Measurements from ENCODE around the gene CYP27B1. TPM values are rescaled to one million over a fixed set of nuclear protein-coding genes. Genes with fewer than 3 reads are reported as not detected.

Gene CYP27B1
- total RNA-seq, 3 donors from 2014 or later, result 0.33 to 2.2 (median 0.48) TPM

GRCh38 chr12:57771236-57771872 lies 4.5 kb upstream of the CYP27B1 start:
- Histone ChIP-seq H3K27ac (peak overlapping the region; percentile 94 to 96), H3K27me3 (no peaks in the 10 kb centered on the region), H3K9me3 (no peaks in the 10 kb centered on the region), H3K4me1 (peaks cover 4 to 5% of the 10 kb centered on the region in 2 donors), H3K36me3 (no peaks in the 10 kb centered on the region), H3K4me3 (peak overlapping the region; percentile 71 to 88 (median 85))
- DNase-seq (ENCODE audit: low spot score in 2 of 2), result peak; percentile 81 to 83
- intact Hi-C loops (cut with DNase I; ENCODE audit: low total_unique reads), result no loop called here
- no peak for TF ChIP-seq CTCF (IDR thresholded peaks at IDR 0.05)
- TF ChIP-seq POLR2A (IDR thresholded peaks at IDR 0.05), result no peak
- TF ChIP-seq POLR2AphosphoS5 (IDR thresholded peaks at IDR 0.05), result no peak

GRCh38 chr12:57770734-57771133 lies 3.9 kb upstream of the CYP27B1 start:
- peaks cover 0 to 4% of the 10 kb centered on the region in 2 donors for H3K27me3 ChIP-seq
- TF ChIP-seq POLR2AphosphoS5 (IDR thresholded peaks at IDR 0.05) (no peak), POLR2A (IDR thresholded peaks at IDR 0.05) (no peak), CTCF (IDR thresholded peaks at IDR 0.05) (no peak)
- DNase-seq (ENCODE audit: low spot score in 2 of 2), result no peak
- H3K4me1 ChIP-seq, result peaks cover 4 to 8% of the 10 kb centered on the region in 2 donors
- peak overlapping the region in 1 of 2 donors; percentile 94 for H3K27ac ChIP-seq
- H3K9me3 ChIP-seq, result no peaks in the 10 kb centered on the region
- H3K4me3 ChIP-seq, result no peak overlapping the region
- intact Hi-C loops (cut with DNase I; ENCODE audit: low total_unique reads), result no loop called here
- no peaks in the 10 kb centered on the region for H3K36me3 ChIP-seq

GRCh38 chr12:57769594-57769993 lies 2.7 kb upstream of the CYP27B1 start:
- TF ChIP-seq POLR2AphosphoS5 (IDR thresholded peaks at IDR 0.05) (no peak), POLR2A (IDR thresholded peaks at IDR 0.05) (no peak), CTCF (IDR thresholded peaks at IDR 0.05) (no peak)
- H3K27ac ChIP-seq, result no peak overlapping the region
- intact Hi-C loops (cut with DNase I; ENCODE audit: low total_unique reads), result no loop called here
- no peak for DNase-seq (ENCODE audit: low spot score in 2 of 2)
- peaks cover 0 to 15% of the 10 kb centered on the region in 2 donors for H3K27me3 ChIP-seq
- H3K4me3 ChIP-seq, result no peak overlapping the region
- peaks cover 4 to 8% of the 10 kb centered on the region in 2 donors for H3K4me1 ChIP-seq
- no peaks in the 10 kb centered on the region for H3K9me3 ChIP-seq
- H3K36me3 ChIP-seq, result no peaks in the 10 kb centered on the region

GRCh38 chr12:57767876-57768275 lies 998 bp upstream of the CYP27B1 start:
- DNase-seq (ENCODE audit: low spot score in 2 of 2), result no peak
- H3K27me3 ChIP-seq, result peaks cover 0 to 25% of the 10 kb centered on the region in 2 donors
- intact Hi-C loops (cut with DNase I; ENCODE audit: low total_unique reads), result no loop called here
- H3K9me3 ChIP-seq, result no peaks in the 10 kb centered on the region
- TF ChIP-seq CTCF (IDR thresholded peaks at IDR 0.05) (no peak), POLR2AphosphoS5 (IDR thresholded peaks at IDR 0.05) (no peak), POLR2A (IDR thresholded peaks at IDR 0.05) (no peak)
- peaks cover 4 to 8% of the 10 kb centered on the region in 2 donors for H3K4me1 ChIP-seq
- no peak overlapping the region for H3K4me3 ChIP-seq
- no peak overlapping the region for H3K27ac ChIP-seq
- H3K36me3 ChIP-seq, result no peaks in the 10 kb centered on the region

GRCh38 chr12:57767305-57767698 lies 424 bp upstream of the CYP27B1 start:
- intact Hi-C loops (cut with DNase I; ENCODE audit: low total_unique reads), result no loop called here
- no peak overlapping the region for H3K27ac ChIP-seq
- no peaks in the 10 kb centered on the region for H3K36me3 ChIP-seq
- H3K9me3 ChIP-seq, result no peaks in the 10 kb centered on the region
- peaks cover 0 to 25% of the 10 kb centered on the region in 2 donors for H3K27me3 ChIP-seq
- DNase-seq (ENCODE audit: low spot score in 2 of 2), result no peak
- no peak for TF ChIP-seq POLR2AphosphoS5 (IDR thresholded peaks at IDR 0.05)
- no peak for TF ChIP-seq POLR2A (IDR thresholded peaks at IDR 0.05)
- TF ChIP-seq CTCF (IDR thresholded peaks at IDR 0.05), result no peak
- peaks cover 4 to 8% of the 10 kb centered on the region in 2 donors for H3K4me1 ChIP-seq
- no peak overlapping the region for H3K4me3 ChIP-seq

Data from breast epithelium (tissue), 4 donors.